HL-60 (cell line): ENCODE measurements around the gene OR52E1.

ENCODE experiments used
- CTCF ChIP-seq: IDR thresholded peaks from one replicate; pipeline ENCODE4 v1.5.1; 2011; ENCODE audit warnings: low read length, control low read depth, inconsistent platforms; ENCODE audit not compliant: insufficient read depth
- GABPA ChIP-seq: IDR thresholded peaks from 2 replicates; pipeline ENCODE4 v1.6.1; 2012; ENCODE audit warnings: low read depth
- POLR2AphosphoS5 ChIP-seq: IDR thresholded peaks from 2 replicates; pipeline ENCODE4 v1.6.1; 2012; ENCODE audit warnings: low read depth
- REST ChIP-seq: IDR thresholded peaks from 2 replicates; pipeline ENCODE4 v1.6.1; 2012; ENCODE audit warnings: low read depth; ENCODE audit not compliant: insufficient replicate concordance

- TF ChIP-seq POLR2AphosphoS5: no peak
- TF ChIP-seq CTCF: no peak
- TF ChIP-seq REST: no peak
- TF ChIP-seq GABPA: no peak
Measured at GRCh38 chr11:5117588-5117987, 48.2 kb downstream of the OR52E1 start.
